Fibroblast of skin of scalp (primary cell): ENCODE results near the gene CCDC57.

ENCODE experiments used
- DNase-seq: peaks from one replicate; pipeline ENCODE4 v3.0.0-alpha.2; 2013

CCDC57 gene

GRCh38 chr17:82103553-82104451, 108.8 kb downstream of the CCDC57 start:
- no peak for DNase-seq

DNA sequence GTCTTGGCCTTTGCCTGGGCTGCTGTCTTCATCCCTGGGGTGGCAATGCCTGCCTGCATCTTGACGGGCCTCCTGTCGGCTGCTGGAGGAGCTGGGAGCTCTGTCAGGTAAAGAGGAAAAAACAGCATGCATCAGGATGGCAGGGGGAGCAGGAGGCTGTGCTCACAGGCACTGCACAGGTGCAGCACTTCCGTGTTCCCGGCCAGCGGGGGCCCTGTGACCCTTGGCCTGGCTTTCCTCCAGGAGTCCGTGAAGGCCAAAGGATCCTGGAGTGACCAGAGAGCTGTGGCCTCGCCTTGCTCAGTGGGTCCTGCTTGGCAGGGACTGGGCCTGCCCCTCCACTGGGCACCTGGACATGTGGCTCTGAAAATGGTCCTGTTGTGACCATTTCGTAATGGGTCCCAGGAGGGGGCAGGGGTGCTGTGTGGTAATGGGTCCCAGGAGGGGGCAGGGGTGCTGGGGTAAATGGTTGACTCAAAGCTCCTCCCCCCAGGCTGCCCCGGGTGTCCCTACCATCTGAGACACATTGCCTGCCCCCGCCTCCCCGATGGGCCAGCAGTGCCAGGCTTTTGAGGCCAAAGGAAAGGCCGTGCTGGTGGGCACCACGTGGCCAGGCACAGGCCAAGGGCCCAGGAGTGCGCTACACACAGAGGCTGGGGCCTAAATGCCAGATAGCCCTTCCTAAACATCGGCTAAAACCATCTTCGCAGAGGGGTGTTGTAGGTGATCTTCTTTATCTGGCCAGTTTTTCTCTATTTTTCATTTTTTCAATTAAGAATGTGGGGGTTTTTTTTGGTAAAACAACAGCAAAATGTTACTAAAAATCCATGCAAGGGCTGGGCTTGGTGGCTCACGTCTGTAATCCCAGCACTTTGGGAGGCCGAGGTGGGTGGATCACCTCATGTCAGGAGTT, 110.6 kb downstream of the CCDC57 start:
- no peak for DNase-seq

- no peak for DNase-seq
These were observed 111.3 kb downstream of the CCDC57 start for GRCh38 chr17:82101301-82101715.

DNA sequence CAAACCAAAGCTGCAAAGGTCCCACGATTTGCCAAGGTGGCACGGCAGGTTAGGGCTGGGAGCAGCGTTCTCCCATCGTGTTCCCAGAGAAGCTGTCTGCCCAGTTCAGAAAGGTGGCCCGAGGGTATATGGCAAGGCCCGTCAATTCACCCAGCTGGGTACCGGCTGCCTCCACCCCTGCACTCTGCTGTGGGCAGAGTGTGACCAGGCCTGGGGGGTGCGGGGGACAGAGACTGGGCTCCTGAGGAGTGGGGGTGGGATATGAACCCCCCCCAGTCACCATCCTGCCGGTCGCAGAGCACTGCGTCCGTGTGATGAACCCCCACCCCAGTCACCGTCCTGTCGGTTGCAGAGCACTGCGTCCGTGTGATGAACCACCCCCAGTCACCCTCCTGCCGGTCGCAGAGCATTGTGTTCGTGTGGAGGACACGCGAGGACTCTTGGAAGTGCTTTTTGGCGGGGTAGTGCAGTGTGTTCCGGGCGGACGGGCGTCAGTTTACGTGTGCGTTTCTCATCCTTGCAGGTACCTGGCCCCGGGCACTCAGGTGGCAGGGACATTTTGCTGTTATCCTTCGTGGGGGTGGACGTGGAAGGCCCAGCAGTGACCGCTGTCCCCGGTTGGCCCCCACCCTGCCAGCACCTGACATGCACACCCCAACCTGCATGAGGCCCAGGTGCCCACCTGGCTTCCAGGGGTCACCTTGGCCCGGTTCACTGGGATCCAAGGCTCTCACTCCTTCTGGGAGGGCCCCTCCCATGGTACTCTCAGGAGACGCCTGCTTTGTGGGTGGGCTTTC, 111.9 kb downstream of the CCDC57 start:
- DNase-seq: no peak

DNA sequence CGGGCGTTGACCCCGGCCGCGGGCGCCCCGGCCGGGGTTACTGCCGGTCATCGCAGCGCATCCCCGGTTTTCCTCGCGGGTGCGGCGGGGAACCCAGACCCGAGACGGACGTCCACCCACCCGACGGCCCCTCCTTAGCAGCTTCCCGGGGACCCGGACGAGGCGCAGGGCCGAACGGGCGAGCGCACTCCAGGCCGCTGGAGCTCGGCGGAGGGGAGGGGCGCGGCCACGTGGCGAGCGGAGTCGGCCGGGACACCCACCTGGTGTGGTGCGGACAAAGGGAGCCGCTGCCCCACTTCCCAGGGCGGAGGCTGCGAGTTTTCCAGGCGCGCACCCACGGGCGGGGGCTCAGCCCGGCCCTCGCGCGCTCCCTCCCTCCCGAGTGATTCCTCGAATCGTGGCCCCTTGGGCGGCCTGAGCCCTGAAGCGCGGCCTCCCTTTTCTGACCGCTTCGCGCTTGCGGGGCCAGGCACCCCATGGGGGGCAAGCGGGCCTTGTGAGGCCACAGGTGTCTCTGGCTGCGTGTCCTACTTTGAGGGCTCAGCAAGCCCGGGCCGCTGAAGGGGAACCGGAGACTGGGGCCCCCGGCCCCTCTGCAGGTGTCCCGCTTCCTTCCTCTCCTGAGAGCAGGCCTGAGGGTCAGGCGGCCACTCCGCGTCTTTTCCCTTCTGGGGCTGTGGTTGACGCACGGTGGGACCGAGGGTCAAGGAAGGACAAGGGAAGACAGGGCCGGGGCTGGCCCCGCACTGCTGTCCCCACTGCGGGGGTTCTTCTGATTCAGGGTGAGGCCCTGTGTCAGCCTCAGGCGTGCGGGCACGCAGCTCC, 113.5 kb downstream of the CCDC57 start:
- no peak for DNase-seq

GRCh38 chr17:82098169-82098938, 114.3 kb downstream of the CCDC57 start, which contains the start of gene FASN:
Gene FASN (minus strand): TSS chr17:82098236. CDS start chr17:82096445, 1,791 bp downstream.
- DNase-seq: peak; percentile 98

DNA sequence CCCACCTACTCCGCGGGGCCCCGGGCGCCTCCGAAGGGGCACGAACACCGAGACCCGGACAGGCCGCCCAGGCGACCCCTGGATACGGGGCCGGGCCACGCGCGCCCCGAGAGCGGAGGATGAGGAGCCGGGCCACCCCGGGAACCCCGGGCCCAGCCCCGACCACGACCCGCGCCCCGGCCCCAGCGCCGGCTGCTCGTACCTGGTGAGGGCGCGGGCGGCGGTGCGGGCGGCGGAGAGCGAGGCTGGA, 114.8 kb downstream of the CCDC57 start:
- no peak for DNase-seq

DNA sequence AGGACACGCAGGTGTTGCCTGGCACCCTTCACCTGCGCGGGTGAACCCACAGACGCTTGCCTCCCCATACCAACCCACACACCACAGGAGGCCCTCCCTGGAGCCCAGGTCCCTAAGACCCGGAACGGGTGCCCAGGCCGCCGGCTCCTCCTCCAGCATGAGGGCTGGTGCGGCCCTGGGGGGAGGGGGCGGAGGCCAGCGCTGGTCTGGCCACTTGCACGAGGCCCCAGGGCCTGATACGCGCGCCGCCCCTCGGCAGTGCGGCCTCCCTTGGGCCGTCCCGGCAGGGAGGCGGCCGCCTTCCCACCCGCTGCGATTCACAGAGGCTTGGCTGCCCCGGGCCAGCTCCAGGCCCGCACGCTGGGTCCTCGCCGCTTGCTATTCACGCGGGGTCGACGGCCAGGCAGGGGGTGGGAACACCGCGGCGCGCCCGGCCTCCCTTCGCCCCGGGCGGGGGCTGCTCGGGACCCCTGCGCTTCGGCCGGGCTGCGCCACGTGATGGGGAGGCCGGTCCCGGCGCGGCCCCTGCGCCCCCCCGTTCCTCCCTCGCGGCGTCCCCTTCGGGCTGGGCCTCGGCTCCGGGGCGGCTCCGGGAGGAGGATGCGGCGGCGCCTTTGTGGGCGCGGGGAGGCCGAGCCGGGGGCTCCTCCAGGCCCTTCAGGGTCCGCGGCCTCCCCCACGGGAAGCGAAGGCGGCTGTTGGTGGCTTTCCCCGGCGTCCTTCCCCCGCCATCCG, 115.3 kb downstream of the CCDC57 start:
- DNase-seq: peak; percentile 51

DNA sequence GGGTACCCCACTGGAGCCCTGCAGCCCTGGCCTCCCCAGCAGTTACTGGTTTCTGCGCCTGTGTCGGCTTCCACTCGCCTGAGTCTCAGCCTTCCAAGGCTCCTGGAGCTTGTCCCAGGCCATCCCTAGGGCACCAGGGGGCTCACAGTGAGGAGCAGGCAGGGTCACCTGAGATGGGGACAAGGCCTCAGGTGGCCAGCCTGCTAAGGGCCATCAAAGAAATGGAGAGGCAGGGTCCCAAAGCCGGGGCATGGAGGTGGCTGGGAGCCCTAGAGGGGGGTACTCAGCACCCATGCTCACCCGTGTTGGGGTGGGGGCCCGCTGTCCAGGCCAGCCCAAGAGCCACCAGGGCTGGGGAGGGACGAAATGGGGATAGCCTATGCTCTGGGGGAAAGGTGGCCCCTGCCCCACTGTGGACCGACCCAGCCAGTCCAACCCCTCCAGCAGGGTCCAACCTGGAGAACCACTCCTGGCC, 115.9 kb downstream of the CCDC57 start:
- DNase-seq: no peak

GRCh38 chr17:82095777-82096708, 116.6 kb downstream of the CCDC57 start:
- DNase-seq: no peak

GRCh38 chr17:82094931-82095776, 117.5 kb downstream of the CCDC57 start:
- no peak for DNase-seq

DNA sequence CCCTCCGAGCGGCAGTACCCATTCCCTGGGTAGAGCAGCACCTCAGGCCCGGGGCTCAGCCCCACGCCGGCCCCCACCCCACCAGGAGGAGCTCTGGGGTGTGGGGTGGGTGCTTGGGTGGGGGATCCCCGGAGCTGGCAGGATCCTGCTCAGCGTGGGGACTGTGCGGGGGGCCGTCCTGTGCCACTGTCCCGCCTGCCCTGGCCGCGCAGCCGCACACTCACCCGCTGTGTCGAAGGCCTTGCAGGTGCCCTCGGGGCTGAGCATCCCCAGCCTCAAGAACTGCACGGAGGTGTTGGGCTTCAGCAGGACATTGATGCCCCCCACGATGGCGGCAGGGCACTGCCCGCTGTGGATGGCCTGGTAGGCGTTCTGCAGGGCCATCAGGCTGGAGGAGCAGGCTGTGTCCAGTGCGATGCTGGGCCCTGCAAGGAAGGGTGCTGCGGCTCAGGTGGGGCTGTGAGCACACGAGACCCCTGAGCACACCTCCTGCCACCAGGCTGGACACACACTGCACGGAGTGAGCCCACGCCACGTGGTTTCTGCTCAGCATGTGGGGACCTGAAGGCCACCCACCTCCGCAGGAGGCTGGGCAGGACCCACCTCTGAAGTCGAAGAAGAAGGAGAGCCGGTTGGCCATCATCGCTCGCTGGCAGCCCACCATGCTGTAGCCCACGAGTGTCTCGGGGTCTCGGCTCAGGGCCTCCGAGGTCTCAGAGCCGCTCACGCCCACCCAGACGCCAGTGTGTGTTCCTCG, 119.5 kb downstream of the CCDC57 start:
- DNase-seq: no peak

GRCh38 chr17:82092628-82092994, 120.0 kb downstream of the CCDC57 start:
- no peak for DNase-seq

GRCh38 chr17:82092094-82092586, 120.5 kb downstream of the CCDC57 start:
- DNase-seq: no peak

DNA sequence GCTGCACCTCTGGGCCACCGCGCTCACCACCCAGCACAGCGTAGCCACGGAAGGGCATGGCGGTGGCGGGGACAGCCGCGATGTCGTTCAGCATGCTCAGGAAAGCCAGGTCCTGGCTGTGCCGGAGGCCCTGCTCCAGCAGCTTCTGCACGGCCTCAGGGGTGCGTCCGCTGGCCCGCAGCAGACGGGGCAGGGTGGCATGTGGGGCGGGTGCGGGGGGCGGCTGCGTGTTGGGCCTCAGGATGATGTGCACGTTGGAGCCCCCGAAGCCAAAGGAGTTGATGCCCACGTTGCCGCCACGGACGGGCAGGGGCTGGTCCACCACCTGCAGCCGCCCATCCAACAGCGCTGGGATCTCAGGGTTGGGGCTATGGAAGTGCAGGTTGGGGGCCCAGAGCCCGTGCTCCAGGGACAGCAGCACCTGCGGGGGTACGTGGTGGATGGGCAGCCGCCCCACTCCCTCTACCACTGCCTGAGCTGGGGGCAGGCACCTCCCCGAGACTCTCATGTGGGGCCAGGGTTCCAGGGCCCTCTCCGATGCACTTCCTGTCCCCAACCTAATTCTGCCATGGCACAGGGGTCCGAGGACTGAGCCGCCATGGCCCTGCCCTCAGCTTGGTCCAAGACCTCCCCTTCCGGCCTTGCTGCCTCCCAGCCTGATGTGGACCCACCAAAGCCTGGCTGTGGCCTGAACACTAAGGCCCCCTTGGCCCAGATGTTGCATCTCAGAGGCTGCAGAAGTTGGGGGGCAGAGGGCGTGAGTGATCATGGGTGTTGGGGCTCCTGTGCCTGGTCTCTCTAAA, 121.2 kb downstream of the CCDC57 start:
- no peak for DNase-seq
